SK-N-SH (cell line): Measurements from ENCODE around the gene HLA-B. TPM values are rescaled to one million over a fixed set of nuclear protein-coding genes. Genes with fewer than 3 reads are reported as not detected.
"Not testable (repeated sequence)": the region's sequence is repeated elsewhere in the genome, so short reads cannot be mapped to it uniquely, and the experiment has no call there.

Source experiments
- CTCF ChIA-PET: fragments of 300-600, 350-600 bp; formaldehyde crosslinking; extraction: SDS; loops from one replicate; lab custom pipeline; 2021; lab: Yijun Ruan, JAX
- POLR2A ChIA-PET: fragments of 350-600 bp; sonication (Branson Sonifier 250); formaldehyde crosslinking; extraction: SDS; loops from one replicate; lab custom pipeline; 2020; ENCODE audit warnings: antibody characterized with exemption, inconsistent platforms; lab: Yijun Ruan, JAX
- DNase-seq: peaks from one replicate; pipeline ENCODE4 v3.0.0; 2012
- H2AFZ ChIP-seq: fragments of 200-600 bp; sonication (generic); 2 replicates; pipeline ENCODE4 v1.8.1; 2016; ENCODE audit warnings: antibody characterized with exemption, mild to moderate bottlenecking, low read depth
- H3F3A ChIP-seq: fragments of 200-600 bp; sonication (generic); replicated peaks from 2 replicates; pipeline ENCODE3; 2016; ENCODE audit warnings: antibody characterized with exemption, mild to moderate bottlenecking; ENCODE audit not compliant: insufficient read depth
- H3K27ac ChIP-seq, 2 experiments: fragments of 200-500 bp in 1 of 2; fragments of 200-600 bp in 1 of 2; sonication (Bioruptor generic) in 1 of 2; sonication (generic), shearing (Covaris generic) in 1 of 2; 2 replicates each; pipeline versions ENCODE4 v1.5.1 to v1.6.1; 2014 to 2016; ENCODE audit warnings: low read depth in 2 of 2, inconsistent platforms in 1 of 2, low read length in 1 of 2, mild to moderate bottlenecking in 1 of 2, mixed read lengths in 1 of 2
- H3K27me3 ChIP-seq: fragments of 200-600 bp; sonication (generic), shearing (Covaris generic); 2 replicates; pipeline ENCODE4 v1.6.1; 2016; ENCODE audit warnings: mixed run types; ENCODE audit not compliant: insufficient read depth
- H3K36me3 ChIP-seq, 2 experiments: fragments of 200-500 bp in 1 of 2; fragments of 200-600 bp in 1 of 2; sonication (Bioruptor generic) in 1 of 2; sonication (generic) in 1 of 2; replicated peaks in 1 of 2; 2 replicates each; pipeline versions ENCODE3 to v1.5.1; 2014 to 2016; ENCODE audit warnings: low read length in 1 of 2, mild to moderate bottlenecking in 1 of 2; ENCODE audit not compliant: insufficient read depth in 2 of 2, control insufficient read depth in 1 of 2
- H3K4me1 ChIP-seq, 2 experiments: fragments of 200-500 bp in 1 of 2; fragments of 200-600 bp in 1 of 2; sonication (Bioruptor generic) in 1 of 2; sonication (generic), shearing (Covaris generic) in 1 of 2; 2 replicates each; pipeline versions ENCODE4 v1.5.1 to v1.6.1; 2014 to 2016; ENCODE audit warnings: low read depth in 1 of 2, low read length in 1 of 2, mixed run types in 1 of 2; ENCODE audit not compliant: insufficient read depth in 2 of 2, control insufficient read depth in 1 of 2
- H3K4me2 ChIP-seq: fragments of 200-600 bp; sonication (generic), shearing (Covaris generic); 2 replicates; pipeline ENCODE4 v1.6.1; 2017; ENCODE audit warnings: mixed run types
- H3K4me3 ChIP-seq, 2 experiments: fragments of 200-500 bp in 1 of 2; fragments of 200-600 bp in 1 of 2; sonication (Bioruptor generic) in 1 of 2; sonication (generic), shearing (Covaris generic) in 1 of 2; 2 replicates each; pipeline versions ENCODE4 v1.5.1 to v1.8.1; 2014 to 2016; ENCODE audit warnings: low read depth in 2 of 2, inconsistent platforms in 1 of 2, low read length in 1 of 2, mild to moderate bottlenecking in 1 of 2, mixed read lengths in 1 of 2, moderate library complexity in 1 of 2
- H3K79me2 ChIP-seq: fragments of 200-600 bp; sonication (generic); 2 replicates; pipeline ENCODE4 v1.8.1; 2017; ENCODE audit warnings: mild to moderate bottlenecking; ENCODE audit not compliant: insufficient read depth
- H3K9ac ChIP-seq: fragments of 200-600 bp; sonication (generic); 2 replicates; pipeline ENCODE4 v1.6.1; 2017; ENCODE audit warnings: mixed run types
- H3K9me2 ChIP-seq: fragments of 200-600 bp; sonication (generic); 2 replicates; pipeline ENCODE4 v1.6.1; 2017; ENCODE audit warnings: mixed run types
- H3K9me3 ChIP-seq: fragments of 200-600 bp; sonication (generic); 2 replicates; pipeline ENCODE4 v1.6.1; 2017; ENCODE audit warnings: mixed run types, mild to moderate bottlenecking, moderate library complexity
- H4K20me1 ChIP-seq: fragments of 200-600 bp; sonication (generic); 2 replicates; pipeline ENCODE4 v1.6.1; 2017; ENCODE audit warnings: mild to moderate bottlenecking, mixed run types; ENCODE audit not compliant: insufficient read depth
- EP300 ChIP-seq, 2 experiments: IDR thresholded peaks; 2 replicates each; pipeline versions ENCODE4 v1.4.0 to v1.6.1; 2012; ENCODE audit warnings: borderline replicate concordance in 1 of 2, low read depth in 1 of 2, low read length in 1 of 2
- EZH2phosphoT487 ChIP-seq: fragments of 200-600 bp; sonication (generic); IDR thresholded peaks from 2 replicates; pipeline ENCODE4 v1.6.1; 2017; ENCODE audit warnings: low read depth, mixed run types, mild to moderate bottlenecking, antibody characterized with exemption, moderate library complexity, borderline replicate concordance
- GABPA ChIP-seq: IDR thresholded peaks from 2 replicates; pipeline ENCODE4 v1.4.0; 2012; ENCODE audit warnings: low read depth, mild to moderate bottlenecking
- JUND ChIP-seq: IDR thresholded peaks from 2 replicates; pipeline ENCODE4 v1.4.0; 2012
- MEF2A ChIP-seq: IDR thresholded peaks from 2 replicates; pipeline ENCODE4 v1.4.0; 2012; ENCODE audit warnings: low read depth, borderline replicate concordance
- NRF1 ChIP-seq: IDR thresholded peaks from 2 replicates; pipeline ENCODE4 v1.6.1; 2012; ENCODE audit warnings: low read depth, mild to moderate bottlenecking, low read length
- POLR2AphosphoS5 ChIP-seq: IDR thresholded peaks from 2 replicates; pipeline ENCODE4 v1.6.1; 2012; ENCODE audit warnings: low read depth, low read length
- RCOR1 ChIP-seq: fragments of 150-350 bp; IDR thresholded peaks from 2 replicates; pipeline ENCODE4 v1.6.1; 2017; ENCODE audit warnings: antibody characterized with exemption, low read length
- RXRA ChIP-seq: IDR thresholded peaks from 2 replicates; pipeline ENCODE4 v1.4.0; 2012; ENCODE audit warnings: low read depth, mild to moderate bottlenecking, borderline replicate concordance
- SIN3A ChIP-seq: IDR thresholded peaks from 2 replicates; pipeline ENCODE4 v1.6.1; 2012; ENCODE audit warnings: low read depth, mild to moderate bottlenecking, low read length, moderate library complexity, borderline replicate concordance
- TAF1 ChIP-seq: IDR thresholded peaks from 2 replicates; pipeline ENCODE4 v1.6.1; 2012; ENCODE audit warnings: low read depth, mild to moderate bottlenecking, low read length, moderate library complexity, borderline replicate concordance
- TCF12 ChIP-seq: IDR thresholded peaks from 2 replicates; pipeline ENCODE4 v1.4.0; 2012
- WGBS: methylation state at CpG from one replicate; pipeline ENCODE4 v1.1.6; 2017; ENCODE audit warnings: low lambda C conversion rate; 5-methylcytosine and 5-hydroxymethylcytosine counted together
- polyA plus RNA-seq, 3 experiments: library from polyadenylated mRNA; depleted of rRNA; stranded (reverse); fragments of >200 nt; gene quantifications; 2 replicates each; pipeline ENCODE4 v1.2.3, GENCODE V29; 2012
- TF ChIP-seq, protein P1 (sequence below): IDR thresholded peaks from 2 replicates; pipeline ENCODE4; 2012
- TF ChIP-seq, protein P2 (sequence below): fragments of 150-350 bp; IDR thresholded peaks from 2 replicates; pipeline ENCODE4 v1.6.1; 2016; ENCODE audit warnings: mild to moderate bottlenecking, low read depth, low read length
- TF ChIP-seq, protein P3 (sequence below): IDR thresholded peaks from 2 replicates; pipeline ENCODE4 v1.4.0; 2012; ENCODE audit warnings: low read depth, borderline replicate concordance
- TF ChIP-seq, protein P4 (sequence below): fragments of 150-350 bp; IDR thresholded peaks from 2 replicates; pipeline ENCODE4 v1.6.1; 2017; ENCODE audit warnings: antibody characterized with exemption, low read length, low read depth, borderline replicate concordance

HLA-B gene
- polyA plus RNA-seq, 1 of the 3 experiments (the other 2 are of a cell fraction), result 18.7 TPM

DNA sequence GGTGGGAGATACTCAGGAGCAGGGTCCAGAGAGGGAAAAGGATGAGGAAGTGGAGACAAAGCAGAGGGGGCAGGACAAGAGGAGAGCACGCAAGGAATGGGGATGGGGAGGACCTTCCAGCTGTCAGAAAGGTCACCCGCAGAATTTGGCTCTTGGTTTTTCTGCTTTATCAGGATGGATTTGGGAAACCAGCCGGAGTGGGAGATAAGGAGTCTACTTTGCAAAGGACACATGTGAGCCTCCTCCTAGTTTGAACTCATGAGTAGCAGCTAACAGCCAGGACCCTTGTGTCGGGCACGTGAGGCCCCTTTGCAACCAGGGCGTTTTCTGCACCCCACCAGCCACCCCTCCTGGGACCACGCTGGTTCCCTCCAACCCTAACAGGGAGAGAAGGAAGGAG is 38.9 kb upstream of the HLA-B start (continued):
- TF ChIP-seq, protein P1, sequence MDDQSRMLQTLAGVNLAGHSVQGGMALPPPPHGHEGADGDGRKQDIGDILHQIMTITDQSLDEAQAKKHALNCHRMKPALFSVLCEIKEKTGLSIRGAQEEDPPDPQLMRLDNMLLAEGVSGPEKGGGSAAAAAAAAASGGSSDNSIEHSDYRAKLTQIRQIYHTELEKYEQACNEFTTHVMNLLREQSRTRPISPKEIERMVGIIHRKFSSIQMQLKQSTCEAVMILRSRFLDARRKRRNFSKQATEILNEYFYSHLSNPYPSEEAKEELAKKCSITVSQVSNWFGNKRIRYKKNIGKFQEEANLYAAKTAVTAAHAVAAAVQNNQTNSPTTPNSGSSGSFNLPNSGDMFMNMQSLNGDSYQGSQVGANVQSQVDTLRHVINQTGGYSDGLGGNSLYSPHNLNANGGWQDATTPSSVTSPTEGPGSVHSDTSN, result no peak
- TF ChIP-seq, protein P2, sequence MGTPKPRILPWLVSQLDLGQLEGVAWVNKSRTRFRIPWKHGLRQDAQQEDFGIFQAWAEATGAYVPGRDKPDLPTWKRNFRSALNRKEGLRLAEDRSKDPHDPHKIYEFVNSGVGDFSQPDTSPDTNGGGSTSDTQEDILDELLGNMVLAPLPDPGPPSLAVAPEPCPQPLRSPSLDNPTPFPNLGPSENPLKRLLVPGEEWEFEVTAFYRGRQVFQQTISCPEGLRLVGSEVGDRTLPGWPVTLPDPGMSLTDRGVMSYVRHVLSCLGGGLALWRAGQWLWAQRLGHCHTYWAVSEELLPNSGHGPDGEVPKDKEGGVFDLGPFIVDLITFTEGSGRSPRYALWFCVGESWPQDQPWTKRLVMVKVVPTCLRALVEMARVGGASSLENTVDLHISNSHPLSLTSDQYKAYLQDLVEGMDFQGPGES, result no peak
- TF ChIP-seq SIN3A, result no peak
- no peak for TF ChIP-seq RCOR1
- no peak for TF ChIP-seq NRF1
- TF ChIP-seq RXRA, result no peak
- TF ChIP-seq EZH2phosphoT487, result no peak
- TF ChIP-seq, protein P3, sequence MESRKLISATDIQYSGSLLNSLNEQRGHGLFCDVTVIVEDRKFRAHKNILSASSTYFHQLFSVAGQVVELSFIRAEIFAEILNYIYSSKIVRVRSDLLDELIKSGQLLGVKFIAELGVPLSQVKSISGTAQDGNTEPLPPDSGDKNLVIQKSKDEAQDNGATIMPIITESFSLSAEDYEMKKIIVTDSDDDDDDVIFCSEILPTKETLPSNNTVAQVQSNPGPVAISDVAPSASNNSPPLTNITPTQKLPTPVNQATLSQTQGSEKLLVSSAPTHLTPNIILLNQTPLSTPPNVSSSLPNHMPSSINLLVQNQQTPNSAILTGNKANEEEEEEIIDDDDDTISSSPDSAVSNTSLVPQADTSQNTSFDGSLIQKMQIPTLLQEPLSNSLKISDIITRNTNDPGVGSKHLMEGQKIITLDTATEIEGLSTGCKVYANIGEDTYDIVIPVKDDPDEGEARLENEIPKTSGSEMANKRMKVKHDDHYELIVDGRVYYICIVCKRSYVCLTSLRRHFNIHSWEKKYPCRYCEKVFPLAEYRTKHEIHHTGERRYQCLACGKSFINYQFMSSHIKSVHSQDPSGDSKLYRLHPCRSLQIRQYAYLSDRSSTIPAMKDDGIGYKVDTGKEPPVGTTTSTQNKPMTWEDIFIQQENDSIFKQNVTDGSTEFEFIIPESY, result no peak
- no peak for TF ChIP-seq TCF12
- no peak for TF ChIP-seq TAF1
- TF ChIP-seq, all 33 proteins: peak for 0

DNA sequence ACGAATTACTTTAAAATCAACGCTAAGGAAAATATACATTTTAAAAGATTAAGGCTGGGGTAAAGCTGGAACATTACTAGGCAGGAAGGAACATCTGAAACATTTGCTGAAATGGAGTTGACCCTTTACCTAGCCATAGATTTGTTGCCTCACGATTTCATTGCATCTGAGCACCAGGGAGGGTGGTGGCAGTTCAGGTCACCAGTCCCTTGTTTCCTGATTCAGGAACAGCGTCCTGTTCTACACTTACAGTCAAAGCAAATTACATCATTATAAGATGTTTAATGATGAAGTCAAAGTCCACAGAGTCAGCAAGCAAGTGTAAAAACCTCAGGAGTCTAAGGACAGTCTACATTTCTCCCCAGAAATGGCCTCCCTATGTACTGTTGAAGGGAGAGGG is 37.4 kb upstream of the HLA-B start:
- H3K4me2 ChIP-seq, result no peak overlapping the region
- 0 out of 2 replicates have a peak, but pooled peaks cover 3% of the 10 kb centered on the region for H3K79me2 ChIP-seq
- no peak for DNase-seq
- H2AFZ ChIP-seq, result no peak overlapping the region
- no peak overlapping the region for H3K9ac ChIP-seq
- H3K36me3 ChIP-seq, result no peaks in the 10 kb centered on the region
- H3K9me3 ChIP-seq, result no peaks in the 10 kb centered on the region
- H3K27ac ChIP-seq, result no peak overlapping the region
- CTCF ChIA-PET, result interaction anchor here (0.7 to 2.2 kb wide), 5 partner anchors 9 to 100 kb away, joined by 3 to 6 read pairs (median 3); partner anchors contain the start of gene MICA
- H3K4me3 ChIP-seq, result no peak overlapping the region
- H3K27me3 ChIP-seq, result no peaks in the 10 kb centered on the region
- TF ChIP-seq RCOR1 (no peak), EP300 (IDR thresholded peaks at IDR 0.05; ENCODE audit: borderline replicate concordance in 1 of 2, low read depth in 1 of 2, low read length in 1 of 2) (no peak)
- TF ChIP-seq, all 33 proteins: peak for 0
- no peaks in the 10 kb centered on the region for H3K9me2 ChIP-seq
- no peaks in the 10 kb centered on the region for H3F3A ChIP-seq
- no peaks in the 10 kb centered on the region for H4K20me1 ChIP-seq
- no peaks in the 10 kb centered on the region for H3K4me1 ChIP-seq
- WGBS, result 12% methylated on average over 4 of the region's 4 CpGs
- POLR2A ChIA-PET, result no interaction called here

DNA sequence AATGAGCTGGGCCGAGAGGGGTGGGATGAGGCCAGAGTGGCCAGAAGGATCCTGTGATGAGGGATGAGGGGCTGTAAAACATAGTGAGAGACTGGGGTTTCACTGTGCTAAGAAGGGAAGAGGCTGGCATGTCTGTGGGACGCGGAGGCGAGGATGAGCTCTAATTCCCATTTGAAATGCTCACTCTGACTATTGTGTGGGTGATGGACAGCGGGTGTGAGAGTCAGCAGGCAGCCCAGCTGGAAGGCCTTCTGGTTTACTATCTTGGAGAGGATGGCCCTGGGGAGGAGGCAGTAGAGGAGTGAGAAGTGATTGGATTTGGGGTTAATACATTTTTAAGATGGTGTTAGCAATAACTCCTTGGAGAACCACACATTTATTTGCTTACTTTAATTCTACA is 37.0 kb upstream of the HLA-B start:
- no peaks in the 10 kb centered on the region for H3K27me3 ChIP-seq
- no peaks in the 10 kb centered on the region for H3K9me2 ChIP-seq
- H3K4me2 ChIP-seq, result no peak overlapping the region
- no peaks in the 10 kb centered on the region for H3K36me3 ChIP-seq
- H3K27ac ChIP-seq, result no peak overlapping the region
- TF ChIP-seq, protein P4, sequence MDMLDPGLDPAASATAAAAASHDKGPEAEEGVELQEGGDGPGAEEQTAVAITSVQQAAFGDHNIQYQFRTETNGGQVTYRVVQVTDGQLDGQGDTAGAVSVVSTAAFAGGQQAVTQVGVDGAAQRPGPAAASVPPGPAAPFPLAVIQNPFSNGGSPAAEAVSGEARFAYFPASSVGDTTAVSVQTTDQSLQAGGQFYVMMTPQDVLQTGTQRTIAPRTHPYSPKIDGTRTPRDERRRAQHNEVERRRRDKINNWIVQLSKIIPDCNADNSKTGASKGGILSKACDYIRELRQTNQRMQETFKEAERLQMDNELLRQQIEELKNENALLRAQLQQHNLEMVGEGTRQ, result no peak
- no peak for TF ChIP-seq MEF2A
- no peak for TF ChIP-seq POLR2AphosphoS5
- no peak for TF ChIP-seq TCF12
- TF ChIP-seq JUND, result no peak
- no peak for TF ChIP-seq GABPA
- TF ChIP-seq, all 33 proteins: peak for 0
- WGBS, result 69% methylated on average over 5 of the region's 5 CpGs
- Histone ChIP-seq H4K20me1 (no peaks in the 10 kb centered on the region), H3K4me3 (no peak overlapping the region), H3K9ac (no peak overlapping the region), H3K9me3 (no peaks in the 10 kb centered on the region), H3F3A (no peaks in the 10 kb centered on the region), H2AFZ (no peak overlapping the region), H3K79me2 (0 out of 2 replicates have a peak, but pooled peaks cover under 1% of the 10 kb centered on the region), H3K4me1 (no peaks in the 10 kb centered on the region)
- POLR2A ChIA-PET, result no interaction called here
- CTCF ChIA-PET, result interaction anchor here (1.0 to 2.2 kb wide), 3 partner anchors 10 to 101 kb away, joined by 3 to 6 read pairs (median 3); partner anchors contain the start of gene MICA
- DNase-seq, result no peak

DNA sequence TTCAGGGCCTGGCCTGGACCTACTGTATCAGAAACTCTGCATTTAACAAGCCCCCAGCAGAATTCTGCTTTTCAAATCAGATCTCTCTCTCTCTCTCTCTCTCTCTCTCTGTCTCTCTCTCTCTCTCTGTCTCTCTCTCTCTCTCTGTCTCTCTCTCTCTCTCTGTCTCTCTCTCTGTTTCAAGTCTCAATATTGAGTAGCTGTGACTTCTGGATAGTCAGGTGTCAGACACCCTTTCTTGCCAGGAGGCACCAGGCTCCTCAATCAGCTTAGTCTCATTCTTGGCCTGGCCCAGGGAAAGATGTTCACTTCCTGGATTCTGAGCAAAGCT is 32.8 kb upstream of the HLA-B start:
- H3K27ac ChIP-seq, H3K4me3 ChIP-seq, H4K20me1 ChIP-seq, H2AFZ ChIP-seq, POLR2A ChIA-PET, H3K79me2 ChIP-seq, H3K4me1 ChIP-seq, H3K36me3 ChIP-seq, DNase-seq, H3K9me2 ChIP-seq, CTCF ChIA-PET, H3K9ac ChIP-seq, H3K9me3 ChIP-seq, H3F3A ChIP-seq, H3K4me2 ChIP-seq: not testable (repeated sequence)
- H3K27me3 ChIP-seq, result peaks cover 34% of the 10 kb centered on the region
